ENCODE measurements around the gene PSPC1. TPM values are rescaled to one million over a fixed set of nuclear protein-coding genes. Genes with fewer than 3 reads are reported as not detected.

PSPC1 gene
- total and polyA plus RNA-seq, 2 experiments from 2014 or later, result 26.5 to 62.6 TPM

- Histone ChIP-seq H2AFZ (no peak overlapping the region), H3K79me2 (no peaks in the 10 kb centered on the region), H3K4me2 (no peak overlapping the region), H3K27ac (no peak overlapping the region), H3K4me3 (no peak overlapping the region), H3K27me3 (no peaks in the 10 kb centered on the region), H3K9me2 (replicated peaks; ENCODE audit: insufficient read depth) (no peaks in the 10 kb centered on the region), H4K20me1 (ENCODE audit: insufficient read depth, poor library complexity, severe bottlenecking) (no peaks in the 10 kb centered on the region), H3K4me1 (ENCODE audit: insufficient read depth) (no peaks in the 10 kb centered on the region), H3K9me3 (ENCODE audit: low read depth) (no peaks in the 10 kb centered on the region), H3K36me3 (replicated peaks; ENCODE audit: insufficient read depth, low read depth) (no peaks in the 10 kb centered on the region)
- 91% methylated on average over 4 of the region's 4 CpGs for WGBS (ENCODE audit: low lambda C conversion rate, missing lambda C conversion rate)
- DNase-seq (ENCODE audit: low spot score), result no peak
- TF ChIP-seq CTCF (IDR thresholded peaks at IDR 0.05; ENCODE audit: poor library complexity) (no peak), EZH2phosphoT487 (IDR thresholded peaks at IDR 0.05; ENCODE audit: low read depth, severe bottlenecking, unreplicated experiment) (no peak), EZH2 (IDR thresholded peaks at IDR 0.05; ENCODE audit: borderline replicate concordance) (no peak)
These were observed 27.4 kb upstream of the PSPC1 start for GRCh38 chr13:19810151-19810550.

- Histone ChIP-seq H3K9me3 (ENCODE audit: low read depth) (no peaks in the 10 kb centered on the region), H3K4me1 (ENCODE audit: insufficient read depth) (no peaks in the 10 kb centered on the region), H3K27ac (no peak overlapping the region), H3K4me3 (no peak overlapping the region), H3K79me2 (no peaks in the 10 kb centered on the region), H3K27me3 (no peaks in the 10 kb centered on the region), H3K36me3 (replicated peaks; ENCODE audit: insufficient read depth, low read depth) (no peaks in the 10 kb centered on the region), H4K20me1 (ENCODE audit: insufficient read depth, poor library complexity, severe bottlenecking) (no peaks in the 10 kb centered on the region), H3K4me2 (no peak overlapping the region), H2AFZ (no peak overlapping the region), H3K9me2 (replicated peaks; ENCODE audit: insufficient read depth) (no peaks in the 10 kb centered on the region)
- TF ChIP-seq EZH2 (IDR thresholded peaks at IDR 0.05; ENCODE audit: borderline replicate concordance) (no peak), CTCF (IDR thresholded peaks at IDR 0.05; ENCODE audit: poor library complexity) (no peak), EZH2phosphoT487 (IDR thresholded peaks at IDR 0.05; ENCODE audit: low read depth, severe bottlenecking, unreplicated experiment) (no peak)
- 92% methylated on average over 4 of the region's 4 CpGs for WGBS (ENCODE audit: low lambda C conversion rate, missing lambda C conversion rate)
- DNase-seq (ENCODE audit: low spot score), result no peak
These were observed 23.0 kb upstream of the PSPC1 start for GRCh38 chr13:19805765-19806164.

GRCh38 chr13:19795956-19796355, 13.2 kb upstream of the PSPC1 start:
- no peak for TF ChIP-seq CTCF (IDR thresholded peaks at IDR 0.05; ENCODE audit: poor library complexity)
- no peak for TF ChIP-seq EZH2phosphoT487 (IDR thresholded peaks at IDR 0.05; ENCODE audit: low read depth, severe bottlenecking, unreplicated experiment)
- TF ChIP-seq EZH2 (IDR thresholded peaks at IDR 0.05; ENCODE audit: borderline replicate concordance), result no peak
- Histone ChIP-seq H3K4me3 (no peak overlapping the region), H4K20me1 (ENCODE audit: insufficient read depth, poor library complexity, severe bottlenecking) (no peaks in the 10 kb centered on the region), H3K4me2 (no peak overlapping the region), H3K36me3 (replicated peaks; ENCODE audit: insufficient read depth, low read depth) (no peaks in the 10 kb centered on the region), H3K27me3 (no peaks in the 10 kb centered on the region), H3K9me3 (ENCODE audit: low read depth) (no peaks in the 10 kb centered on the region), H3K9me2 (replicated peaks; ENCODE audit: insufficient read depth) (no peaks in the 10 kb centered on the region), H2AFZ (no peak overlapping the region), H3K79me2 (no peaks in the 10 kb centered on the region), H3K27ac (no peak overlapping the region), H3K4me1 (ENCODE audit: insufficient read depth) (no peaks in the 10 kb centered on the region)
- DNase-seq (ENCODE audit: low spot score), result no peak
- WGBS (ENCODE audit: low lambda C conversion rate, missing lambda C conversion rate), result 94% methylated on average over 7 of the region's 7 CpGs

- Histone ChIP-seq H3K36me3 (replicated peaks; ENCODE audit: insufficient read depth, low read depth) (no peaks in the 10 kb centered on the region), H3K79me2 (no peaks in the 10 kb centered on the region), H4K20me1 (ENCODE audit: insufficient read depth, poor library complexity, severe bottlenecking) (no peaks in the 10 kb centered on the region), H3K4me1 (ENCODE audit: insufficient read depth) (no peaks in the 10 kb centered on the region), H3K4me2 (no peak overlapping the region), H2AFZ (no peak overlapping the region), H3K4me3 (no peak overlapping the region), H3K27me3 (no peaks in the 10 kb centered on the region), H3K27ac (peak overlapping the region; percentile 87), H3K9me2 (replicated peaks; ENCODE audit: insufficient read depth) (no peaks in the 10 kb centered on the region), H3K9me3 (ENCODE audit: low read depth) (no peaks in the 10 kb centered on the region)
- no peak for TF ChIP-seq EZH2 (IDR thresholded peaks at IDR 0.05; ENCODE audit: borderline replicate concordance)
- no peak for TF ChIP-seq EZH2phosphoT487 (IDR thresholded peaks at IDR 0.05; ENCODE audit: low read depth, severe bottlenecking, unreplicated experiment)
- no peak for TF ChIP-seq CTCF (IDR thresholded peaks at IDR 0.05; ENCODE audit: poor library complexity)
- 60% methylated on average over 4 of the region's 4 CpGs for WGBS (ENCODE audit: low lambda C conversion rate, missing lambda C conversion rate)
- DNase-seq (ENCODE audit: low spot score), result peak; percentile 56
These were observed 11.9 kb upstream of the PSPC1 start for GRCh38 chr13:19794631-19795030.

Data from hepatocyte (in vitro differentiated cells).